Neural cell (in vitro differentiated cells): ENCODE data around the gene UIMC1. TPM values are rescaled to one million over a fixed set of nuclear protein-coding genes. Genes with fewer than 3 reads are reported as not detected.

Experiments
- H2AFZ ChIP-seq: fragments of 200-600, 300-800 bp; sonication (generic), shearing (Covaris generic); 2 replicates; pipeline ENCODE4 v1.6.0; 2014; ENCODE audit warnings: low read depth, mild to moderate bottlenecking, antibody characterized with exemption, low read length, moderate library complexity
- H3F3A ChIP-seq: fragments of 200-600 bp; shearing (Covaris generic); 2 replicates; pipeline ENCODE4 v1.6.1; 2016; ENCODE audit warnings: mild to moderate bottlenecking, moderate library complexity, mixed read lengths, antibody characterized with exemption, low read length; ENCODE audit not compliant: insufficient read depth, poor library complexity, severe bottlenecking
- H3K27ac ChIP-seq: fragments of 200-600, 300-800 bp; sonication (generic), shearing (Covaris generic); 2 replicates; pipeline ENCODE4 v1.5.1; 2014; ENCODE audit warnings: mild to moderate bottlenecking, low read length, moderate library complexity
- H3K27me3 ChIP-seq: fragments of 300-800, 200-600 bp; sonication (generic), shearing (Covaris generic); 2 replicates; pipeline ENCODE4 v1.6.0; 2014; ENCODE audit warnings: mild to moderate bottlenecking, low read depth, low read length, moderate library complexity; ENCODE audit not compliant: insufficient read depth
- H3K36me3 ChIP-seq: fragments of 300-800, 200-600 bp; sonication (generic), shearing (Covaris generic); 2 replicates; pipeline ENCODE4 v1.5.1; 2014; ENCODE audit warnings: mild to moderate bottlenecking, antibody characterized with exemption, low read length, moderate library complexity; ENCODE audit not compliant: insufficient read depth
- H3K4me2 ChIP-seq: fragments of 300-800, 200-600 bp; sonication (generic), shearing (Covaris generic); 2 replicates; pipeline ENCODE4 v1.6.0; 2014; ENCODE audit warnings: mild to moderate bottlenecking, low read length
- H3K4me3 ChIP-seq: fragments of 300-800, 200-600 bp; sonication (generic), shearing (Covaris generic); 2 replicates; pipeline ENCODE4 v1.5.1; 2014; ENCODE audit warnings: mild to moderate bottlenecking, low read length, moderate library complexity
- H3K79me2 ChIP-seq: fragments of 200-600 bp; shearing (Covaris generic); replicated peaks from 2 replicates; pipeline ENCODE4 v1.6.0; 2014; ENCODE audit warnings: mild to moderate bottlenecking, low read length, moderate library complexity; ENCODE audit not compliant: insufficient read depth
- H3K9ac ChIP-seq: fragments of 300-800, 200-600 bp; sonication (generic), shearing (Covaris generic); 2 replicates; pipeline ENCODE4 v1.6.1; 2016; ENCODE audit warnings: mild to moderate bottlenecking, low read length, mixed read lengths
- H3K9me2 ChIP-seq: fragments of 200-600 bp; shearing (Covaris generic); 2 replicates; pipeline ENCODE4 v1.6.1; 2016; ENCODE audit warnings: mild to moderate bottlenecking, low read length, mixed read lengths; ENCODE audit not compliant: insufficient read depth
- H3K9me3 ChIP-seq: fragments of 200-600, 300-800 bp; sonication (generic), shearing (Covaris generic); 2 replicates; pipeline ENCODE4 v1.6.1; 2016; ENCODE audit warnings: mild to moderate bottlenecking, mixed run types, low read length, moderate library complexity, mixed read lengths
- H4K20me1 ChIP-seq: fragments of 200-600 bp; shearing (Covaris generic); 2 replicates; pipeline ENCODE4 v1.6.1; 2016; ENCODE audit warnings: mild to moderate bottlenecking, mixed run types; ENCODE audit not compliant: insufficient read depth
- EP300 ChIP-seq: fragments of 450-650 bp; conservative IDR thresholded peaks from 2 replicates; pipeline ENCODE4 v1.6.1; 2014; ENCODE audit warnings: antibody characterized with exemption, mild to moderate bottlenecking, moderate library complexity; ENCODE audit not compliant: poor library complexity, severe bottlenecking
- EZH2 ChIP-seq: fragments of 200-600, 300-800 bp; shearing (Covaris generic), sonication (generic); IDR thresholded peaks from 2 replicates; pipeline ENCODE4 v1.6.1; 2014; ENCODE audit warnings: antibody characterized with exemption, low read length, borderline replicate concordance, mild to moderate bottlenecking; ENCODE audit not compliant: insufficient read depth, poor library complexity, severe bottlenecking
- MXI1 ChIP-seq: fragments of 450-650 bp; conservative IDR thresholded peaks from 2 replicates; pipeline ENCODE4 v1.6.1; 2014; ENCODE audit warnings: antibody characterized with exemption, mild to moderate bottlenecking; ENCODE audit not compliant: poor library complexity, severe bottlenecking
- POLR2AphosphoS5 ChIP-seq: IDR thresholded peaks from 2 replicates; pipeline ENCODE4 v1.6.1; 2012
- RAD21 ChIP-seq: fragments of 450-650 bp; conservative IDR thresholded peaks from 2 replicates; pipeline ENCODE4 v1.6.1; 2014; ENCODE audit warnings: antibody characterized with exemption, mild to moderate bottlenecking, moderate library complexity
- REST ChIP-seq: IDR thresholded peaks from 2 replicates; pipeline ENCODE4 v1.6.1; 2012; ENCODE audit warnings: borderline replicate concordance
- SMC3 ChIP-seq: fragments of 450-650 bp; conservative IDR thresholded peaks from 2 replicates; pipeline ENCODE4 v1.6.1; 2014; ENCODE audit warnings: antibody characterized with exemption, mild to moderate bottlenecking, moderate library complexity; ENCODE audit not compliant: poor library complexity
- TAF1 ChIP-seq: IDR thresholded peaks from 2 replicates; pipeline ENCODE4 v1.6.1; 2012; ENCODE audit warnings: low read depth
- polyA plus RNA-seq: library from polyadenylated mRNA; depleted of rRNA; stranded (reverse); fragments of >200 nt; gene quantifications from 2 replicates; pipeline ENCODE4 v1.2.3, GENCODE V29; 2014
- TF ChIP-seq, protein P1 (sequence below): fragments of 450-650 bp; IDR thresholded peaks from 2 replicates; pipeline ENCODE4 v1.5.1; 2014; ENCODE audit warnings: antibody characterized with exemption, mild to moderate bottlenecking, moderate library complexity; ENCODE audit not compliant: poor library complexity, severe bottlenecking

UIMC1 gene
- polyA plus RNA-seq, 1 donor from 2014 or later = 74.0 TPM

DNA sequence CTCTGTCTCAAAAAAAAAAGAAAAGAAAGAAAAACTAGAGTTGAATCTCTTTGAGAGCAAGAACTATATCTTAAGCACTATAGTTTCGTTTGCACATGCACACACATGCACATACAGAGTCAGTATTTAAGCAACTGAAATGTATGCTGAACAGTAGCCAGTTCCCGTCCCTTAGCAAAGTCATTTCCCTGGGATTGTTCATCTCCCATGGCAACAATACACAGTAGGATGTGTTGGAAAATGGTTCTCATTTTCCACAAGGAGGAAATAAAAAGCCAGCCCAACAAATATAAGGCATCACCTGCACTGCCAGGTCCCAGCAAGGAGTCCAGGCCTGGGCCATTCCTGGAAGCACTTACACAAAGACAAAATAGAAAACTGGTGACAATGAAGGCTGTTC is 11.8 kb upstream of the UIMC1 start:
- no peaks in the 10 kb centered on the region for H3K9me3 ChIP-seq
- peak overlapping the region; percentile 18 for H3K27ac ChIP-seq
- no peaks in the 10 kb centered on the region for H3K9me2 ChIP-seq
- H2AFZ ChIP-seq = no peak overlapping the region
- no peaks in the 10 kb centered on the region for H3K27me3 ChIP-seq
- no peaks in the 10 kb centered on the region for H3K36me3 ChIP-seq
- H3K9ac ChIP-seq = no peak overlapping the region
- TF ChIP-seq EZH2 = no peak
- TF ChIP-seq EP300 = no peak
- no peak for TF ChIP-seq MXI1
- TF ChIP-seq, protein P1, sequence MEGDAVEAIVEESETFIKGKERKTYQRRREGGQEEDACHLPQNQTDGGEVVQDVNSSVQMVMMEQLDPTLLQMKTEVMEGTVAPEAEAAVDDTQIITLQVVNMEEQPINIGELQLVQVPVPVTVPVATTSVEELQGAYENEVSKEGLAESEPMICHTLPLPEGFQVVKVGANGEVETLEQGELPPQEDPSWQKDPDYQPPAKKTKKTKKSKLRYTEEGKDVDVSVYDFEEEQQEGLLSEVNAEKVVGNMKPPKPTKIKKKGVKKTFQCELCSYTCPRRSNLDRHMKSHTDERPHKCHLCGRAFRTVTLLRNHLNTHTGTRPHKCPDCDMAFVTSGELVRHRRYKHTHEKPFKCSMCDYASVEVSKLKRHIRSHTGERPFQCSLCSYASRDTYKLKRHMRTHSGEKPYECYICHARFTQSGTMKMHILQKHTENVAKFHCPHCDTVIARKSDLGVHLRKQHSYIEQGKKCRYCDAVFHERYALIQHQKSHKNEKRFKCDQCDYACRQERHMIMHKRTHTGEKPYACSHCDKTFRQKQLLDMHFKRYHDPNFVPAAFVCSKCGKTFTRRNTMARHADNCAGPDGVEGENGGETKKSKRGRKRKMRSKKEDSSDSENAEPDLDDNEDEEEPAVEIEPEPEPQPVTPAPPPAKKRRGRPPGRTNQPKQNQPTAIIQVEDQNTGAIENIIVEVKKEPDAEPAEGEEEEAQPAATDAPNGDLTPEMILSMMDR = no peak
- no peak for TF ChIP-seq SMC3
- no peak for TF ChIP-seq REST
- TF ChIP-seq TAF1 = no peak
- no peak for TF ChIP-seq POLR2AphosphoS5
- no peak for TF ChIP-seq RAD21
- no peaks in the 10 kb centered on the region for H3F3A ChIP-seq
- peaks cover 4% of the 10 kb centered on the region for H3K79me2 ChIP-seq
- no peak overlapping the region for H3K4me2 ChIP-seq
- H3K4me3 ChIP-seq = no peak overlapping the region
- no peaks in the 10 kb centered on the region for H4K20me1 ChIP-seq

DNA sequence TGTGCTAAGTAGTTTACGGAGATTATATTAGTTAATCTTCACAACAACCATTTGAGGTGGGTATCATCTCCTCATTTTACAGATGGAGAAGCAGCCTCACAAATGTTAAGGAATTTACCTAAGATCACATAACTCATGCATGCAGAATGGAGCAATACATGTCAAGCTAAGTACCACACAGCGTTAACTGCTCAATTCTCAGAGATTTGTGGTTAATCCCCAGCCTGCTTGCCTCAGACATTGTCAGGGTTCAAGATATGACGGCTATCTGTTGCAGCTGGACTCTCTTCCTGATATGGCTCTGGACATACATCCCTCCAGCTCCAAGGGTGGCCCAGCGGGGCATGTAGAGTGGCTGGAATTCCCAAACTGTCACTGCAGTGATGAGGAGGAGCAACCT is 8.6 kb upstream of the UIMC1 start:
- Histone ChIP-seq H3K9me3 (no peaks in the 10 kb centered on the region), H3K27ac (no peak overlapping the region), H3K79me2 (no peaks in the 10 kb centered on the region), H3K4me2 (no peak overlapping the region), H3K4me3 (no peak overlapping the region), H3K9me2 (no peaks in the 10 kb centered on the region), H2AFZ (no peak overlapping the region), H3K27me3 (no peaks in the 10 kb centered on the region), H4K20me1 (no peaks in the 10 kb centered on the region), H3K9ac (no peak overlapping the region), H3F3A (no peaks in the 10 kb centered on the region), H3K36me3 (no peaks in the 10 kb centered on the region)
- TF ChIP-seq EZH2 = no peak
- no peak for TF ChIP-seq SMC3
- no peak for TF ChIP-seq MXI1
- TF ChIP-seq, protein P1 = no peak
- TF ChIP-seq EP300 = no peak
- TF ChIP-seq TAF1 = no peak
- TF ChIP-seq REST = no peak
- TF ChIP-seq RAD21 = no peak
- TF ChIP-seq POLR2AphosphoS5 = no peak
